HepG2 (cell line): Measurements from ENCODE around the gene OR51E1. TPM values are rescaled to one million over a fixed set of nuclear protein-coding genes. Genes with fewer than 3 reads are reported as not detected.

Source experiments
- ATAC-seq: fragments of 200-7000 bp; cut with Tn5 transposase; 3 replicates; pipeline ENCODE4 v1.9.1; 2020; ENCODE audit warnings: mild to moderate bottlenecking, moderate library complexity
- BruUV-seq: library from RNA; stranded (reverse); fragments of 400-500 nt; replicated peaks from 2 replicates; lab custom pipeline; 2021; lab: Mats Ljungman, UMichigan
- CTCF ChIA-PET: fragments of 300-600 bp; formaldehyde crosslinking; extraction: SDS; loops from one replicate; lab custom pipeline; 2021; ENCODE audit warnings: low total read pairs, inconsistent platforms, low intra/inter-chr PET ratio; lab: Yijun Ruan, JAX
- POLR2A ChIA-PET: fragments of 350-600 bp; sonication (Branson Sonifier 250); formaldehyde crosslinking; loops from one replicate; lab custom pipeline; 2020; ENCODE audit warnings: antibody characterized with exemption, inconsistent platforms; lab: Yijun Ruan, JAX
- DNase-seq: peaks from one replicate; pipeline ENCODE4 v3.0.0-alpha.2; 2015; ENCODE audit warnings: low spot score
- FAIRE-seq: peaks from 3 replicates; lab custom pipeline; 2011; peaks lifted over from hg19 to GRCh38; lab: Jason Lieb, UNC
- H2AFZ ChIP-seq: one replicate; pipeline ENCODE4 v1.6.1; 2011; ENCODE audit warnings: low read length, inconsistent platforms
- H3K27ac ChIP-seq: fragments of 300-600 bp; 3 replicates; pipeline ENCODE4 v1.8.0; 2011; ENCODE audit warnings: mixed run types, mild to moderate bottlenecking, mixed read lengths, low read length, inconsistent platforms; ENCODE audit not compliant: insufficient read depth; ENCODE audit errors: extremely low read length
- H3K27me3 ChIP-seq, 2 experiments: fragments of 200-600 bp in 1 of 2; 2 replicates in 1 of 2; 3 replicates in 1 of 2; pipeline versions ENCODE4 v1.6.0 to v1.8.0; 2011; ENCODE audit warnings: low read length in 2 of 2, mild to moderate bottlenecking in 2 of 2, moderate library complexity in 2 of 2, inconsistent platforms in 1 of 2; ENCODE audit not compliant: insufficient read depth in 2 of 2, control insufficient read depth in 1 of 2
- H3K36me3 ChIP-seq, 2 experiments: fragments of 200-600 bp in 1 of 2; replicated peaks in 1 of 2; 2 replicates in 1 of 2; 3 replicates in 1 of 2; pipeline versions ENCODE4 v1.5.1 to v1.8.0; 2011; ENCODE audit warnings: low read length in 2 of 2, inconsistent platforms in 1 of 2; ENCODE audit not compliant: insufficient read depth in 2 of 2, control insufficient read depth in 1 of 2
- H3K4me1 ChIP-seq: 2 replicates; pipeline ENCODE4 v1.5.1; 2012; ENCODE audit warnings: low read length, inconsistent platforms; ENCODE audit not compliant: insufficient read depth
- H3K4me2 ChIP-seq: 2 replicates; pipeline ENCODE4 v1.6.0; 2011; ENCODE audit warnings: low read depth, low read length, inconsistent platforms
- H3K4me3 ChIP-seq, 3 experiments: fragments of 200-600 bp in 1 of 3; sonication (generic), shearing (Covaris generic) in 1 of 3; replicated peaks in 1 of 3; 2 replicates each; pipeline ENCODE4 v1.5.1; 2011 to 2016; ENCODE audit warnings: low read length in 3 of 3, inconsistent platforms in 2 of 3, low read depth in 2 of 3, mild to moderate bottlenecking in 2 of 3, control low read depth in 1 of 3, mixed read lengths in 1 of 3; ENCODE audit not compliant: insufficient read depth in 1 of 3
- H3K79me2 ChIP-seq: one replicate; pipeline ENCODE4 v1.6.1; 2011; ENCODE audit warnings: low read length, inconsistent platforms; ENCODE audit not compliant: insufficient read depth
- H3K9ac ChIP-seq: 2 replicates; pipeline ENCODE4 v1.6.0; 2011; ENCODE audit warnings: mild to moderate bottlenecking, low read depth, low read length, inconsistent platforms; ENCODE audit not compliant: insufficient read depth
- H3K9me3 ChIP-seq: 2 replicates; pipeline ENCODE4 v1.5.1; 2012; ENCODE audit warnings: mild to moderate bottlenecking, low read length
- H4K20me1 ChIP-seq: 2 replicates; pipeline ENCODE4 v1.6.0; 2011; ENCODE audit warnings: inconsistent platforms, mild to moderate bottlenecking, low read length, moderate library complexity; ENCODE audit not compliant: insufficient read depth
- CC2D1A ChIP-seq: sonication (generic); formaldehyde crosslinking; IDR thresholded peaks from 2 replicates; pipeline ENCODE4 v1.8.1; 2023; ENCODE audit warnings: mild to moderate bottlenecking, missing genetic modification reagents
- CENPT ChIP-seq: sonication (generic); formaldehyde crosslinking; IDR thresholded peaks from 2 replicates; pipeline ENCODE4 v1.8.0; 2022; ENCODE audit warnings: low read depth, mild to moderate bottlenecking, moderate library complexity, missing genetic modification reagents
- GABPB1 ChIP-seq: IDR thresholded peaks from 2 replicates; pipeline ENCODE4 v1.6.1; 2016; ENCODE audit warnings: mild to moderate bottlenecking, missing genetic modification reagents, moderate library complexity, missing compliant biosample characterization
- HOXD1 ChIP-seq: sonication (generic); formaldehyde crosslinking; IDR thresholded peaks from 2 replicates; pipeline ENCODE4 v1.5.0; 2020; ENCODE audit warnings: missing genetic modification reagents
- JUN ChIP-seq: sonication (generic); formaldehyde crosslinking; IDR thresholded peaks from 2 replicates; pipeline ENCODE4 v1.4.0; 2020; ENCODE audit warnings: mild to moderate bottlenecking, missing genetic modification reagents
- MAFK ChIP-seq, 2 experiments: IDR thresholded peaks in 1 of 2; conservative IDR thresholded peaks in 1 of 2; 2 replicates each; pipeline ENCODE4 v1.6.1; 2011; ENCODE audit warnings: improper control_type of control experiment in 2 of 2, low read length in 2 of 2
- NR2C2 ChIP-seq: sonication (generic); formaldehyde crosslinking; IDR thresholded peaks from 2 replicates; pipeline ENCODE4 v1.4.0; 2020; ENCODE audit warnings: missing genetic modification reagents, mild to moderate bottlenecking, moderate library complexity, borderline replicate concordance
- NR3C1 ChIP-seq: sonication (generic); formaldehyde crosslinking; IDR thresholded peaks from 2 replicates; pipeline ENCODE4 v1.4.0; 2020; ENCODE audit warnings: missing genetic modification reagents
- SIN3A ChIP-seq: IDR thresholded peaks from 2 replicates; pipeline ENCODE4 v1.6.1; 2011; ENCODE audit warnings: low read depth, mild to moderate bottlenecking, control low read depth, low read length, borderline replicate concordance
- ZBTB1 ChIP-seq: sonication (generic); formaldehyde crosslinking; IDR thresholded peaks from 2 replicates; pipeline ENCODE4 v1.4.0; 2020; ENCODE audit warnings: missing genetic modification reagents, borderline replicate concordance
- ZFAT ChIP-seq: sonication (generic); formaldehyde crosslinking; conservative IDR thresholded peaks from 2 replicates; pipeline ENCODE4 v1.8.1; 2023; ENCODE audit warnings: missing genetic modification reagents, inconsistent platforms
- ZFY ChIP-seq: sonication (generic); formaldehyde crosslinking; IDR thresholded peaks from 2 replicates; pipeline ENCODE4 v1.4.0; 2020; ENCODE audit warnings: missing genetic modification reagents
- ZNF652 ChIP-seq: IDR thresholded peaks from 2 replicates; pipeline ENCODE4 v1.6.1; 2016; ENCODE audit warnings: low read depth, borderline replicate concordance
- ZNF883 ChIP-seq: sonication (generic); formaldehyde crosslinking; IDR thresholded peaks from 2 replicates; pipeline ENCODE4 v1.5.1; 2020; ENCODE audit warnings: mild to moderate bottlenecking, missing genetic modification reagents; ENCODE audit errors: not compliant biosample characterization
- WGBS: methylation state at CpG from one replicate; pipeline ENCODE4 v1.1.6; 2017; ENCODE audit warnings: low lambda C conversion rate; 5-methylcytosine and 5-hydroxymethylcytosine counted together
- in situ Hi-C: cut with HindIII; loops from 2 replicates; pipeline ENCODE4 v1.10.0; 2017; ENCODE audit warnings: low pct_unique_long_range_greater_than_20kb; ENCODE audit not compliant: extremely low pct_ligation_motif_present
- intact Hi-C: fragments of 100-400 bp; cut with micrococcal nuclease; formaldehyde crosslinking; loops from one replicate; pipeline ENCODE4 v1.10.0; 2022; ENCODE audit not compliant: unreplicated experiment
- polyA plus RNA-seq, 8 experiments: library from polyadenylated mRNA; depleted of rRNA in 3 of 8; stranded (reverse) in 7 of 8; unstranded in 1 of 8; fragments of >200 nt; fragmentation: Illumina TruSeq in 4 of 8; extraction: Trizol in 4 of 8; gene quantifications; 2 replicates each; pipeline versions ENCODE4 v1.2.1 to v1.2.3, GENCODE V29; 2011 to 2016; ENCODE audit warnings: low read depth in 4 of 8, missing spikeins in 1 of 8, mixed read lengths in 1 of 8; ENCODE audit not compliant: insufficient read depth in 1 of 8
- total RNA-seq, 5 experiments: library from RNA; depleted of rRNA; stranded (reverse); fragments of >200 nt; fragmentation: Illumina TruSeq; extraction: Trizol; gene quantifications; 2 replicates each; pipeline ENCODE4 v1.2.3, GENCODE V29; 2016; ENCODE audit warnings: low read depth in 1 of 5
- TF ChIP-seq, protein P1 (sequence below): sonication (generic); formaldehyde crosslinking; IDR thresholded peaks from 2 replicates; pipeline ENCODE4 v1.9.0; 2022; ENCODE audit warnings: missing genetic modification reagents, mild to moderate bottlenecking, borderline replicate concordance

The OR51E1 gene
- total and polyA plus RNA-seq, 2 of the 13 experiments (the other 11 are each of a cell fraction or from before 2014, with no cell fraction given): not detected

GRCh38 chr11:4677948-4678347 is 34.2 kb downstream of the OR51E1 start:
- no peaks in the 10 kb centered on the region for H3K4me1 ChIP-seq
- no peak overlapping the region for H2AFZ ChIP-seq
- no peak overlapping the region for H3K4me3 ChIP-seq
- TF ChIP-seq NR2C2 (no peak), GABPB1 (no peak), ZNF652 (CRISPR knock-in tag) (no peak), ZFAT (CRISPR knock-in tag) (no peak), HOXD1 (CRISPR knock-in tag) (no peak), ZBTB1 (CRISPR knock-in tag) (no peak), SIN3A (no peak), NR3C1 (no peak), ZFY (CRISPR knock-in tag) (no peak), ZNF883 (CRISPR knock-in tag) (no peak), JUN (CRISPR knock-in tag) (no peak), CENPT (no peak), MAFK (conservative IDR thresholded peaks at IDR 0.05 in 1 of 2, IDR thresholded peaks at IDR 0.05 in 1 of 2; ENCODE audit: low read length in 2 of 2) (no peak), CC2D1A (no peak)
- TF ChIP-seq, protein P1, sequence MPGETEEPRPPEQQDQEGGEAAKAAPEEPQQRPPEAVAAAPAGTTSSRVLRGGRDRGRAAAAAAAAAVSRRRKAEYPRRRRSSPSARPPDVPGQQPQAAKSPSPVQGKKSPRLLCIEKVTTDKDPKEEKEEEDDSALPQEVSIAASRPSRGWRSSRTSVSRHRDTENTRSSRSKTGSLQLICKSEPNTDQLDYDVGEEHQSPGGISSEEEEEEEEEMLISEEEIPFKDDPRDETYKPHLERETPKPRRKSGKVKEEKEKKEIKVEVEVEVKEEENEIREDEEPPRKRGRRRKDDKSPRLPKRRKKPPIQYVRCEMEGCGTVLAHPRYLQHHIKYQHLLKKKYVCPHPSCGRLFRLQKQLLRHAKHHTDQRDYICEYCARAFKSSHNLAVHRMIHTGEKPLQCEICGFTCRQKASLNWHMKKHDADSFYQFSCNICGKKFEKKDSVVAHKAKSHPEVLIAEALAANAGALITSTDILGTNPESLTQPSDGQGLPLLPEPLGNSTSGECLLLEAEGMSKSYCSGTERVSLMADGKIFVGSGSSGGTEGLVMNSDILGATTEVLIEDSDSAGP (CRISPR knock-in tag): no peak
- FAIRE-seq (no peak), ATAC-seq (no peak), DNase-seq (no peak)
- peaks cover 0 to 11% of the 10 kb centered on the region in 2 experiments; a peak in 3 of 5 replicates for H3K27me3 ChIP-seq
- no peaks in the 10 kb centered on the region for H3K79me2 ChIP-seq
- no peaks in the 10 kb centered on the region for H3K9me3 ChIP-seq
- H3K36me3 ChIP-seq: no peaks in the 10 kb centered on the region
- intact Hi-C loops (no loop called here), in situ Hi-C loops (no loop called here)
- no peak overlapping the region for H3K4me2 ChIP-seq
- 0% methylated on average over 2 of the region's 2 CpGs for WGBS
- BruUV-seq: no TSS peak
- H3K9ac ChIP-seq: no peak overlapping the region
- no peaks in the 10 kb centered on the region for H4K20me1 ChIP-seq
- ChIA-PET CTCF (no interaction called here), POLR2A (no interaction called here)
- H3K27ac ChIP-seq: no peak overlapping the region
